GM19438 (cell line): ENCODE data around the gene ABHD10.
"Not testable (repeated sequence)": the region's sequence is repeated elsewhere in the genome, so short reads cannot be mapped to it uniquely, and the experiment has no call there.

Experiments
- ATAC-seq: cut with Tn5 transposase; IDR thresholded peaks from one replicate; pipeline ENCODE4 v1.9.1; 2021; ENCODE audit warnings: low read depth; ENCODE audit not compliant: unreplicated experiment

ABHD10 gene

DNA sequence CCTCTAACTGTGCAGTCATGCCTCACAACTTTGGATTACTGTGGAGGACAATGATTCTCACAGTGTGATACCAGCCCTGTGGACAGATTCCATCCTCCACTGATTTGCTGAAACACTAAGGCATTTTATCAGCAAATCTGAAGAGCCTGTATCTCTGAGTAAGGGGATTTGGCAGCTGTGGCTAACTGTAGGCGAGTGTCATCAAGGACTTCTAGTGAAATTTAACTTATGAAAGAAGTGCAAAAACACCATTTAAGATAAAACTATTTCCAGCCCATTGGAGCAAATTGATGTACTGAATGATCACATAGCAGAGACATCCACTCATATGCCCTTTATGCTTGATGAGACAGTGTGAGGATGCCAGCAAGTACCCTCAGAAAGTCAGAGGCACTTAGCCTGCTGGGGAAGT, 41.9 kb downstream of the ABHD10 start:
- no peak for ATAC-seq

DNA sequence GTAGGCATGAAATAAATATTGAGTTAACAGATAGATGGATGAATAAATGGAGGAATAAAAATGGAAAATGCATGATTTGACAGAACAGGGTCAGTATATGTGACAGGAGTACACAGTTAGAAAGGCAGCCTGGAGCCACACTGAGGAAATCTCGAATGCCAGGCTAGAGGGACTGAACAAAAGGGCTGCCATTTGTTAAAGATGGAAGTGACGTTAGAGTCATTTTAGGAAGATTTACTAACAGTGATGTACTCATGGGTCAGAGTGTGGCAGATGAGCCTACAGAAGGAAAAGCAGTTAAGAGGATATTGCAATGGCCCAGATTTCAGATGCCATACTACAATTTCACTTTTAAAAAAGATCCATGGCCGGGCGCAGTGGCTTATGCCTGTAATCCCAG, 48.3 kb downstream of the ABHD10 start:
- ATAC-seq, result no peak

DNA sequence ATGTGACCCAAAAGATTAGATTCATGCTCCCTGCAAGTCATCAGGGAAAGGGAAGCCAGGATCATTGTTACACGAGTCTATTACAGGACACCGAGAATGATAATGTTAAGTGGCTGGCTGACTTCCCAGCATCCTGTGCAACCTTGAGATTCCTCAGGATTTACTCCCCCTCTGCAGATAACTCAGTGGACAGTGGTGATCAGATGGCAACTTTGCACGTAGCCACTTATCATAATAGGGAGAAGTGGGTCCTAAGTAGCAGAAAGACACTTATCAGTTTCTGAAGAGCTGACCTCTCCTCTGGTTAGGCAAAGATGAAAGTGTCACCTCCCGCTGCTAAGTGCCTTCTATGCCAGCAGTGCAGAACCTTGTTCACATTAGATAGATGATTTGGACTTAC, 49.0 kb downstream of the ABHD10 start:
- no peak for ATAC-seq

DNA sequence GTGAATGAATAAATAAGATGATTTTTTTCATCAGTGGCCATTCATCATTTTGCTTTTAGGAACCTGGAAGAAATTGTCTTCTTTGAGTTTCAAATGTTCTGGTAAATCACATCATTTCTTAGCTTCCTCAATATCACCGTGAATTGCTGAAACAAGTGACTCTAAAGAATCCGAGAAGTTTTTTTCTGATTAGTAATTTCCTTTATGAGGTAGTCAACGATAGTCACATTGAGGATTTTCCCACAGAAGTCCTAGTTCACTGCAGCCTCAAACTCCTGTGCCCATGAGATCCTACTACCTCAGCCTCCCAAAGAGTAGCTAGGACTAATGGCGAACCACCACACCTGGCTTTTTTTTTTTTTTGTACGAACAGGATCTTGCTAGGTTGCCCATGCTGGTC, 52.1 kb downstream of the ABHD10 start:
- ATAC-seq, result no peak

DNA sequence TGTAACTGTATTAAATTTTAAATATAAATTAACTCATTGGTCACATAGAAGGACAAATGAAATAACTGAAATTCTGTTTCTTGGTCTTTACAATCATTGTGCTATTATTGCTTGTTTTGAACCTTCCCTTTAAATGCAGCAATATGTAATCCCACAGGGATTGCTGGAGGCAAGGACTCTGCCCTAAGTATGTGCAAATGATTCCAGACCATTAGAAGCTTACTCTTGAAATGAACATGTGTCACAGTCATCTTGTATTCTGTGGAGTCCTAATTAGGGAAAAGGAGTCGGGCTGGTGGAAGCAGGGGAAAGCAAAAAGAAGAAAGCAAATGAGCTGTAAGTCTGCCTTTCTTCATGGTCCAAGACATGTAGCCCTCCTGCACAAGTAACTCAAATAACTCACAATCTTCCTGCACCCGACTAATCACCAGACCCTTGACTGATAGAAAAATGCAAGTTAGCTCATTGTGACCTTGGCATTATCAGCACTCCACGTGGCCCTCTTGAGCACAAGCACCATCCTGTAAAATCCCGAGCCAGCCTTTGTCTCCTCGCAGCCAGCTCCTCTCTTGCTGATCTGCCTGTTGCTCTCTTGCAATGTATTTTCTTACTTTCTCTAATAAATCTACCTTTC, 53.4 kb downstream of the ABHD10 start:
- ATAC-seq, result no peak

DNA sequence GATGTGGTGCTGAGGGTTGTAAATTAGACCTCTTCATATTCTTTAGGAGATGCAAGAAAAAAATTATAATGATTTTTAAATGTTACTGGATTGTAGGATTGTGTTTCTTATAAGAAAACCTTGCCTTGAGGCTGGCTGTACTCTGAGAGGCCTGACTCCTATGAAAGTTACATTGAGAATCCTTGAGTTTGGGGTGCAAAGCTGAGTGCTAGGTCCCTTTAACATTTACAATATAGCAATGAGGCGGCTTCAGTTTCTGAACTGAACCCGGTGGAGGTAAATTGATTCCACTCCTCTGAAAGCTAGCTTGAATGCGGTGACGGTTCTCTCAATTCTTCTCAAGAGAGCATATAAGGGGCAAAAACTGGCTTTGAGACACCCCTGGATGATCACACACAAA, 55.6 kb downstream of the ABHD10 start, which contains the start of gene TMPRSS7:
Gene TMPRSS7, plus strand, starts transcription at position 301 of the 400 bp plus-strand sequence. CDS start 110 bp downstream, outside the sequence.
- ATAC-seq, result no peak

DNA sequence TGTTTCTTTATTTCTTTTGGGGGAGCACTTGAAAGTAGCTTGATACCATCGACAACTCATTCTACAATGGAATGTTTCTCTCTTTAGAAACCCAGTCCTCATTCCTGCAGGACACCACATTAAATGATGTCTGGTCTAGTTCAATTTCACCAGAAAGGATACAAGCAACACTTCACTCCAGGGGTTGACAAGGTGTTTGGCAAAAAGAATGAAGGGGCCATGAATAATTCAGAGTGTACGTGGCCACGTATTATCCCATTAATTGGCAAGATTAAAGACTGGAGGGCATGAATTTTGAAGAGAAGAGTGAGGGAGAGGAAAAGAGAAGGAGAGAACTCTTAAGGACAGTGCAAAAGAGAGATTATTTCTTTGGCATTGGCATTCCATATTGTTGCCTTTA, 56.4 kb downstream of the ABHD10 start:
- ATAC-seq, result no peak

DNA sequence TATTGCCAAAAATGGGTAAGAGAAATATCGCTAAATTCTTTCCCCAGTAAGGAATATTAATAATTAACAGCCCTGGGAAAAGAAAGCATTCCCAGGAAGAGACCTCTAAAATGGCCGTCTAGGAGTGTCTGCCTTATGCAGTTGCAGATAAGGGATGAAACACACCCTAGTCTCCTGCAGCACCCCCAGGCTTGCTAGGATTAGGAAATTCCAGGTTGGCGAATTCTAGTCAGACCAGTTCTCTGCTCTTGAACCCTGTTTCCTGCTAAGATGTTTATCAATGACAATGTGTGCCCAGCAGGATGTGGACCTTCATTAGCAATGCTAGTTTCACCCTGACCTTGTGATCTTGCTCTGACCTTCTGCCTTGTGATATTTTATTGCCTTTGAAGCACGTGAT, 58.4 kb downstream of the ABHD10 start:
- not testable (repeated sequence) for ATAC-seq

DNA sequence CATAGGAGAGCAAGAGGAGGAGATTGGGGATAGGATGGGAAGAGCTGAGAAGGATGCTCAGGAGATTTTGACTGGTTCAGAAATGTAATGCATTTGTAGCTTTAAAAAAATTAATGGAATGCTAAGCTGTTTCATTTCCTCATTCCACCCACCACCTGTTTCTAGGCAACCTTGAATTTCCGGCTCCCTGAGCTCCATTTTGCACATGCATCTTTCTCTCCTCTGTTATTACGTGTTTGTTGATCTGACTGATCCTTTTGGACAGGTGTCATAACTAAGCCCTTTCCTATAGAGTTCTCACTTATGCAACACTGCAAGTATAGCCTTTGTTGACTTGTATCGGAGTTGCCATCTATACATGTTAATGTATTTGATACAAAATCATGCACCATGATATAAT, 60.0 kb downstream of the ABHD10 start:
- ATAC-seq, result no peak

DNA sequence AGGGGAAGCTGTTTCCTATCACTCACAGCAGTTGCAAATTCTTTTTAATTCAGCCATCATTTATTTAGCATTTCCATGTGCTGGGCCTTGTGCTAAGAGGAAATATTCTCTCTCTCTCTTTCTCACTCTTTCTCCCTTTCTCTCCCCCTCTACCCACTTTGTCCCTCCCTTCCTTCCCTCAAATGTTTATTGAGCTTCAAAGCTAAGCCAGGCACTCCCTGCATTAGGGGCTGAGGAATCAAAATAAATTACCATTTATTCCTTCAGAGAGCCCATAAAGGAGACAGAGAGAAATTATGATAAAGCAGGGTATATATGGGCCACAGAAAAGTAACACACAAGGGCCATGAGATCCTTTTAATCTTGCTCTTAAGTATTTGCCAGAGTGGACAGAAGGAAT, 62.5 kb downstream of the ABHD10 start:
- no peak for ATAC-seq

DNA sequence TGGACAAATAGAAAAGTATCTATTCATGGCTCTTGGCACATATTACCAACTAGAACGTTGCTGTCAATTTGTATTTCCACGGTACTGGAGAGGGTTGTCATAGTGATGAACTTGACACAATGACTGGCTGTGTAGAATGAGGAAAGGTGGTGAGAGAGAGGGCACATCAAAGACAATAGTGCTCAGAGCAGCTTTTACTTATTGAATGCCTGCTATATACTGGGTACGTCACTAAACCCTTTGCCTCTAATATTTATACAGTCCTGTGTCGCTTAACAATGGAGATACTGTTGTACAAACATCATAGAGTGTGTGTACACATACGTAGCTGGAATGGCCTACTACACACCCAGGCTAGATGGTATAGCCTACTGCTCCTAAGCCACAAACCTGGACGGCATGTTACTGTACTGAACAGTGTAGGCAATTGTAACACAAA, 64.0 kb downstream of the ABHD10 start:
- ATAC-seq, result no peak
